HG03469 (cell line): Measurements from ENCODE around the gene EXOSC5.
"Not testable (repeated sequence)": the region's sequence is repeated elsewhere in the genome, so short reads cannot be mapped to it uniquely, and the experiment has no call there.

ENCODE experiments used
- ATAC-seq: cut with Tn5 transposase; IDR thresholded peaks from one replicate; pipeline ENCODE4 v1.9.1; 2021; ENCODE audit warnings: mild to moderate bottlenecking, moderate library complexity, moderate number of reproducible peaks; ENCODE audit not compliant: unreplicated experiment

The EXOSC5 gene

GRCh38 chr19:41408846-41409245 lies 11.7 kb upstream of the EXOSC5 start:
- ATAC-seq = not testable (repeated sequence)

DNA sequence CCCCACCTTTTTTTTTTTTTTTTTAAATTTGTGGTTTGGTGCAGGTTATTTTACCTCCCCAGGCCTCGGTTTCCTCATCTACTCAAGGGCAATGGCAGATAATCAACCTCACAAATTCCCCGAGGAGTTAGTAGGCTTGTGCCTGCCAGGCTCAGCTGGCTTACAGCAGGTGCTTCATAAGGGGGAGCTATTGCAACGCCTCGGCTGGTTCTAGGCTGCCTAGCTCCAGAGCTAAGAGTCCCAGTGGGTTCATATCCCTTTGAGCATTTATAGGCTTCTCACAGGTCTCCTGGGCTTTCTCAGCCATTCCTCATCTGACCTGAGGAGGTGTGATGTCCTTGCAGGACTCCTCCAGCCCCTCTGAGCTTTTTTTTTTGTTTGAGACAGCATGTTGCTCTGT lies 11.1 kb upstream of the EXOSC5 start:
- no peak for ATAC-seq

DNA sequence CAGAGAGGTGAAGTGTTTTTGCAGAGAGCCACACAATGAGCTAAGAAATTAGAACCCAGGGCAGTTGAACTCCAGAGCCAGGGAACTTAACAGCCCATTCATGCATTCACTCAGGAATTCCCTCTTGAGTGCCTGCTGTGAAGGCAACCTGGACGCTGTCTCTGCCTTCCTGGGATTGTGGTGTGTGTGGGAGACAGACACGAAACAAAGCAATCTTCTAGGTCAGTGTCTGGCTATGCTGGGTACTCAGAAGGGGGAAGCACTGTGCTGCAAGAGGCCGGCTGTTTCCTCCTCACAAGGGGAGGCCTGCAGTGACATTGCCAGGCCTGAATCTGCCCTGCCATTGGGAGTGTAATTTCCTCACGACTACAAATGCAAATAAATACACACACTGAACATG lies 10.1 kb upstream of the EXOSC5 start:
- ATAC-seq = no peak

GRCh38 chr19:41405776-41406175 lies 8.6 kb upstream of the EXOSC5 start:
- no peak for ATAC-seq

DNA sequence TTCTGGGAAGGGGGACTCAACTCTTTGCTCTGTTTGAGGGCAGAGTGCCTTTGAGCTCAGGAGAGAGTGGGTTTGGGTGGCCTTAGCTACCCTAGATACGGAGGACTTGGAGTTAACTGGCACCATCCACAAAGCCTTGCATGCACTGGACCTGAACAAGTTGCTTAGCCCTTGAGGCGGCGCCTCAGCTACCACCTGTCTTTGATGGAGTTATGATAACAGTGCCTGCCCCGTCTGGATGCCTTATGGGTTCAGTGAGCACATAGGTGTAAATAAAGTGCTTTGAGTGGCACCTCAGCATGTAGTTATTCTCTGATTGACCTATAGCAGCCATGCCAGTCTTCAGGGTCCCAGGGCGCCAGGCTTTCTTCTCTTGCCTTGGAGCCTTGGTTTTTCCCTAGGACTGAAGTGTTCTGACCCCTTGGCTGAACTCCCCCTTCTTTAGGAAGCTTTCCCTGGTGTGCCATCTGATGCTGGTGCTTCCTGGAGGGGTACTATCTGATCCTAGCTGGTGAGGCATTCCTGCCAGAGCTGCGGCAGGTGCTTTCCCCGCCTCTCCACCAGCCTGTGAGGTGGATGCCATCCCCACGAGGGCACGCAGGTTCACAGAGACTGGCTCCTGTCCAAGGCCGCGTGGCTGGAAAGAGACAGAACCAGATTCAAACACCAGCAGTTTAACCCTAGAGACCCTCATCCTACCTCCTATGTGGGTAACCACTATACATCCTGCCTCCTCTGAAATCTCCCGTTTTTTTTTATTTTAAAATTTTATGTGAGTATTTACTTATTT lies 6.2 kb upstream of the EXOSC5 start:
- no peak for ATAC-seq

GRCh38 chr19:41402010-41402409 lies 4.9 kb upstream of the EXOSC5 start:
- ATAC-seq = no peak

- ATAC-seq = no peak
These were observed 4.3 kb upstream of the EXOSC5 start for GRCh38 chr19:41401483-41401882.

DNA sequence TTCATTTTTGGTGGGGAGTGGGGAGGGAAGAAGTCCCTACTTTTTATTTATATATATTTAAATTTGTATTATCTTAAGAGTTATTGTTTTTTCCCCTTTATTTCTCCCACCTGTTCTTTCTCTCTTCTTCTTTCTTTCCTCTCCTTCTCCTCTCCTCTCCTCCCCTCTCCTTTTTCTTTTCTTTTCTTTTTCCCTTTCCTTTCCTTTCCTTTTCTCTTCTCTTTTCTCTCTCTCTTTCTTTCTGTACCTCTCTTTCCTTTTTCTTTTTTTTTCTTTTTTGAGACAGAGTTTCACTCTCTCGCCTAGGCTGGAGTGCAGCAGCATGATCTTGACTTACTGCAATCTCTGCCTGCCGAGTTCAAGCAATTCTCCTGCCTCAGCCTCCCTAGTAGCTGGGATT lies 2.4 kb upstream of the EXOSC5 start:
- ATAC-seq = no peak

GRCh38 chr19:41399091-41399490 lies 1.9 kb upstream of the EXOSC5 start:
- no peak for ATAC-seq

- no peak for ATAC-seq
These were observed 1.4 kb upstream of the EXOSC5 start for GRCh38 chr19:41398598-41398997.

- ATAC-seq = no peak
These were observed 875 bp upstream of the EXOSC5 start for GRCh38 chr19:41398050-41398418.

- no peak for ATAC-seq
These were observed 1.8 kb downstream of the EXOSC5 start for GRCh38 chr19:41395355-41395754.

- ATAC-seq = no peak
These were observed 4.4 kb downstream of the EXOSC5 start for GRCh38 chr19:41392775-41393174.

GRCh38 chr19:41391618-41392017 lies 5.5 kb downstream of the EXOSC5 start:
- ATAC-seq = no peak

GRCh38 chr19:41386442-41386841 lies 10.7 kb downstream of the EXOSC5 start:
- no peak for ATAC-seq

GRCh38 chr19:41384351-41384750 lies 12.8 kb downstream of the EXOSC5 start:
- no peak for ATAC-seq

GRCh38 chr19:41381536-41381935 lies 15.6 kb downstream of the EXOSC5 start:
- not testable (repeated sequence) for ATAC-seq

DNA sequence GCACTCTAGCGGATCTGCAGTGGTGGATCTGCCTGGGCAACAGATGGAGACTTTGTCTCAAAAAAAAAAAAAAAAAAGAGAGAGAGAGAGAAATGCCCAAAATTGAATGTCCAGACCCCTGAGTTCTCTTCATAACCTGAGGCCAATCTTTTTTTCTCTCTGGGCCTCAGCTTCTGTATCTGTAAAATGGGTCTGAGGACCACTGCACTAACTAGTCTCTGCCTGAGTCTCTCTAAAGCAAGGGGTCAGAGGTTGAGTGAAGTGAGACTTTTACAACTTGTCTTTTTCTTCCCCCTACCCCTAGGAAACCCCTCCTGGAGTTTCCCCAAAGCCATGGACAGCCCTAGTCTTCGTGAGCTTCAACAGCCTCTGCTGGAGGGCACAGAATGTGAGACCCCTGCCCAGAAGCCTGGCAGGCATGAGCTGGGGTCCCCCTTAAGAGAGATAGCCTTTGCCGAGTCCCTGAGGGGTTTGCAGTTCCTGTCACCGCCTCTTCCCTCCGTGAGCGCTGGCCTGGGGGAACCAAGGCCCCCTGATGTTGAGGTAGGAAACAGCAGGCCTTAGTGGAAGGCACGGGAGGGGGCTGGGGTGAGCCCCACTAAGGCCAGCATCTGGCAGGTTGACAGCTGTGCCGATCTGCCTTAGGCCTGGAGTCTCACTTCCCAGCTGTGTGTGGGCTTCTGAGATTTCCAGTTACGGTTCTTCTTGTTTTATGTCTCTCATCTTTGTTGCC lies 19.0 kb downstream of the EXOSC5 start:
- ATAC-seq = no peak

GRCh38 chr19:41376998-41377365 lies 20.2 kb downstream of the EXOSC5 start:
- ATAC-seq = no peak

DNA sequence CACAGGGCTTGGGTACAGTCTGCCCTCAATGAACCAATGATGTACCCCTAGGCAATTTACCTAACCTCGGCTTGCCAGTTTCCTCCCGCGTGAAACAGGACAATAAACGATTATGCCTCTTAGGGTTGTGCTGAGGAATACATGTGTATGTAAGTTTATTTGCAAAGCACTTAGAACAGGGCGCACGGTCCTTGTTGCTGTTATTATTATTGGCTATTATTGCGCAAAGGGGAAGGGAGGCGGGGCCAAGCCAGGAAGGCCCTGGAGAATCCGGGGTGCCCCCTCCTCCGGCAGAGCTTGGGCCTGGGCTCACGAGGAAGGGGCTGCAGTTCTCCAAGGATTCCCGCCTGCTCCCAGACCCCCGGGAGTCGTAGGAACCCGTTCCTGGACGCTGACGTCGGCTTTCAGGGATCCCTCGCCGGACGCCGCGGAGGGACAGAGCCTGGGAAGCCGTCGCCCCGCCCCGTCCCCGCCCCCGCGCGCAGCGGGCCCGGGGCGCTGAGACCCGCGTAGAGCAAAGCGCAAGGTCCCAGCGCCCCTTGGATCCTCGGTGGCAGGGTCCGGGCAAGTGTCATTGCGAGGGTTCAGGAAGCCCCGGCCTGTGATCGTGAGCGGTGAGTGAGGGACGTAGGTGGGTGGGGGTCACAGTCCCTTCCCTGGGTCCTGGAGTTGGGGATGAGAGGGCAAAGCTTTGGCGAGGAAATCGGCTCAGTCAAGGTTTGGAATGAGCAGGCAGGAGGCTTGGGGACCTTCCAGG lies 20.7 kb downstream of the EXOSC5 start, which contains the start of gene TMEM91:
TSS of gene TMEM91 (plus strand) at position 293 of the 757 bp plus-strand sequence. CDS start 1,777 bp downstream, outside the sequence.
- ATAC-seq = no peak

GRCh38 chr19:41373993-41374392 lies 23.2 kb downstream of the EXOSC5 start:
- ATAC-seq = no peak

DNA sequence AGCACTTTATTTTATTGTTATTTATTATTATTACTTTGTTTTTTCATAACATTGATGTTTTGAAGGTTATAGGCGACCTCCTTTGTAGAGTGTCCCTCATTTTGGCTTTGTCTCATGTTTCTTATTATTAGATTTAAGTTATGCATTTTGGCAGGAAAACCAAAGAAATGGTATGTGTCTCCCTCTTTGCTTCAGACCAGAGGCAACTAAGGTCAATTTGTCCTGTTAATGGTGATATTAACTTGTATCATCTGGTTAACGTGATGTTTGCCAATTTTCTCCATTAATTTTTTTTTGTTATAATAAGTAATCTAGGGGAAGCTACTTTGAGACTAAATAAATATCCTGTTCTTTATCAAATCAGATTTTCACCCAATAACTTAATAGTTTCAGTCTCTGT lies 24.7 kb downstream of the EXOSC5 start:
- ATAC-seq = no peak
